Psoas muscle (tissue), 8 donors: ENCODE results near the gene LILRA1. TPM values are rescaled to one million over a fixed set of nuclear protein-coding genes. Genes with fewer than 3 reads are reported as not detected.

Experiments used
- ATAC-seq, 4 donors: fragments of 200-7000 bp; cut with Tn5 transposase; one replicate each; pipeline ENCODE4 v1.9.1; 2020; ENCODE audit warnings: moderate library complexity in 3 of 4, mild to moderate bottlenecking in 2 of 4
- DNase-seq, 2 donors: peaks; one replicate each; pipeline ENCODE4 v3.0.0-alpha.2; 2020
- H3K27ac ChIP-seq: fragments of 200-600 bp; one replicate; pipeline ENCODE4 v1.8.0; 2022
- H3K27me3 ChIP-seq, 3 donors: fragments of 200-600 bp in 1 of 3; one replicate each; pipeline versions ENCODE4 v1.6.1 to v1.8.0; 2013 to 2022; ENCODE audit warnings: low read length in 2 of 3, mild to moderate bottlenecking in 2 of 3, moderate library complexity in 1 of 3; ENCODE audit not compliant: insufficient read depth in 3 of 3
- H3K36me3 ChIP-seq, 2 donors: fragments of 200-600 bp in 1 of 2; one replicate each; pipeline versions ENCODE4 v1.6.1 to v1.8.0; 2013 to 2022; ENCODE audit warnings: low read depth in 1 of 2, mild to moderate bottlenecking in 1 of 2, moderate library complexity in 1 of 2; ENCODE audit not compliant: insufficient read depth in 1 of 2
- H3K4me1 ChIP-seq: fragments of 200-600 bp; one replicate; pipeline ENCODE4 v1.8.0; 2022
- H3K4me3 ChIP-seq: fragments of 200-600 bp; one replicate; pipeline ENCODE4 v1.8.0; 2022; ENCODE audit warnings: mild to moderate bottlenecking
- H3K9me3 ChIP-seq: fragments of 200-600 bp; one replicate; pipeline ENCODE4 v1.8.0; 2022
- CTCF ChIP-seq: fragments of 200-600 bp; IDR thresholded peaks from one replicate; pipeline ENCODE4 v1.8.0; 2022; ENCODE audit warnings: antibody characterized with exemption
- WGBS, 3 donors: extraction: QIAGEN DNeasy Blood & Tissue Kit; methylation state at CpG; one replicate each; pipeline versions ENCODE4 v1.1.6 to v1.1.7; 2013; 5-methylcytosine and 5-hydroxymethylcytosine counted together
- intact Hi-C, 2 donors: fragments of 100-400 bp; cut with DNase I; formaldehyde crosslinking; loops; one replicate each; pipeline versions ENCODE4 v1.11.0 to v1.14.2; 2022
- polyA plus RNA-seq, 3 donors: library from polyadenylated mRNA; stranded (reverse); fragments of 200-250 nt; gene quantifications; one replicate each; pipeline ENCODE4 v1.2.3, GENCODE V29; 2013
- total RNA-seq, 4 donors: library from RNA; stranded (reverse); fragmentation: NEBNext Ultra II Directional in 2 of 4; extraction: Animal tissue kit (Norgen Biotek cat#: 25700) in 2 of 4; gene quantifications; one replicate each; pipeline versions ENCODE4 v1.2.1 to v1.2.4, GENCODE V29; 2021 to 2023
- donor health status: healthy with polysubstance abuse.
- donor health status: DM: no; HTN: no; CAD: no; lungs with moderate emphysema.
- donor health status: Bipolar disorder and iron deficiency.
- donor health status: healthy.
- donor health status: DM: yes; HTN: yes; CAD: no.
- donor health status: DM: no; HTN: no; CAD: no.
- donor health status: DM: no; HTN: no; CAD: no.
- donor health status: DM: yes; HTN: yes; CAD: no.

LILRA1 gene
- total and polyA plus RNA-seq, 7 donors = 0.09 to 0.53 (median 0.33) TPM; not detected in 1

DNA sequence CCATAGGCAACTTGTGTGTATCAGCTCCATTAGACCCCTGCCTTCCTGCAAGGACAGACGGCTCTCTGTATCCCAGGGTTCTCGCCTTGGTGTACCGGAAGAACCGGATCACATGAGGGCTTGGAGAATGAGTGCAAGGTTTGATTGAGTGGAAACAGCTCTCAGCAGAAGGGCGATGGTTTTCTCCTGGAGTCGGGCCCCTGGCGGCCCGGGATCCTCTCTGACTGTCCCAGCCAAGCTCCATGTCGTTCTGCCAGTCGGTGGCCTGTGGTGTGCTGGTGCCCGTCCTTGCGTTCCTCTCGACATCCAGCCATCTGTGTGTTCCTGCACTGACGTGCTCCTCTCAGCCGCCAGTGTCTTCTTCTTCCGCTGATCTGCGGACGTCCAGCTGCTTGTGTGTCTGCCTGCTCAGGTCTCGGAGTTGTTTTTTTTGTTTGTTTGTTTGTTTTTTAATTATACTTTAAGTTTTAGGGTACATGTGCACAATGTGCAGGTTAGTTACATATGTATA, 53.0 kb downstream of the LILRA1 start:
- ATAC-seq = no peak
- Histone ChIP-seq H3K36me3 (no peaks in the 10 kb centered on the region), H3K4me3 (no peak overlapping the region), H3K4me1 (no peaks in the 10 kb centered on the region), H3K9me3 (no peaks in the 10 kb centered on the region), H3K27me3 (no peaks in the 10 kb centered on the region), H3K27ac (no peak overlapping the region)
- WGBS, 3 donors = 84 to 90% (median 88%) methylated on average over 19 of the region's 19 CpGs
- TF ChIP-seq CTCF = no peak
- intact Hi-C loops = no loop called here
- no peak for DNase-seq

DNA sequence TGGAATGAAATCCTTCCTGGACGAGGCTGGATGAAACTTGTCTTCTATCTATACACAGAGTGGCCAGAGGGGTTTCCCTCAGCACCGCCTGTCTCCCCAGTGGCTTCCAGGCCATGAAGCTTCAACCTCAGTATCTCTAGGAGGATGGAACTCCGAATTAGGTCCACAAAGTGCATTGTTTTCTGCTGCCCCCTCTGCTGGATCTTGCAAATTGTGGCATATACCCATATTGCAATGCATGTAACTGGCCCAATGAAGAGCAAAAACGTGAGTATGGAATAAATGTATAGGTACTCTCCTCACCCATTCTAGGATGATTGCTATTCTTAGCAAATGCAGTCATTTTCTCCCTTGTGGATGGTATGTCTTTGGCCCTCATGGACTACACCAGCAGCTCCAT, 54.7 kb downstream of the LILRA1 start:
- no peak for ATAC-seq
- no peaks in the 10 kb centered on the region for H3K36me3 ChIP-seq
- H3K9me3 ChIP-seq = no peaks in the 10 kb centered on the region
- intact Hi-C loops = no loop called here
- H3K4me3 ChIP-seq = no peak overlapping the region
- 50 to 52% (median 52%) methylated on average over 4 of the region's 4 CpGs for WGBS, 3 donors
- H3K27me3 ChIP-seq = no peaks in the 10 kb centered on the region
- TF ChIP-seq CTCF = no peak
- H3K27ac ChIP-seq = no peak overlapping the region
- no peaks in the 10 kb centered on the region for H3K4me1 ChIP-seq
- DNase-seq = no peak

DNA sequence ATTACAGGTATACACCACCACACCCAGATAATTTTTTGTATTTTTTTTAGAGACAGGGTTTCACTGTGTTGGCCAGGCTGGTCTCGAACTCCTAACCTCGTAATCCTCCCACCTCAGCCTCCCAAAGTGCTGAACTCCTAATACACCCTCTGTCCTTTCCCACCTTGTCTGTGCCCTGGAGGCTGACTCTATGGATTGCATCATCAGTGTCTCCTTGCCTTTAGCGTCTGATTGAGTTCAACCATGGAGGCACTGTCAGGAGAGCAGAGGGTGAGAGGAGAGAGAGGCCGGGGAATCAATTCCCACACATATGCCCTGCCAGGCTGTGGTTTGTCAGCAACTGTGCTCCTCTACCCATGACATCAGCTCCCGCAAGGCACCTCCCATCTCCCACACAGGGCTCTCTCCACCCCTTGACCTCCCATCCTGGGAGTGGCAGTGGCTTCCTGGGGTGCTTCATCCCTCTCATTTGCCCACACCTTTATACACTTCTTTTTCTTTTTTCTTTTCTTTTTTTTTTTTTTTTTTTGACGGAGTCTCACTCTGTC, 56.8 kb downstream of the LILRA1 start:
- TF ChIP-seq CTCF = no peak
- DNase-seq (no peak), ATAC-seq (no peak)
- H3K9me3 ChIP-seq = no peaks in the 10 kb centered on the region
- WGBS, 3 donors = 65 to 83% (median 76%) methylated on average over 5 to 6 of the region's 6 CpGs
- intact Hi-C loops = no loop called here
- no peak overlapping the region for H3K4me3 ChIP-seq
- no peaks in the 10 kb centered on the region for H3K36me3 ChIP-seq
- no peak overlapping the region for H3K27ac ChIP-seq
- H3K27me3 ChIP-seq = no peaks in the 10 kb centered on the region
- H3K4me1 ChIP-seq = no peaks in the 10 kb centered on the region

Other genes with a start within 250 kb of the LILRA1 start
- gene LAIR1, start 228.7 kb upstream of the LILRA1 start, total RNA-seq = 1 to 10 TPM; 3.4 to 6.2 (median 4.0) TPM
- gene LAIR1, start 228.7 kb upstream of the LILRA1 start, polyA plus RNA-seq = 1 to 10 TPM in 1 of 3 donors, under 1 TPM in 2; 0.93 to 2.4 (median 0.95) TPM
- 1 to 10 TPM in 1 of 4 donors, under 1 TPM in 2, not detected in 1; 0.34 to 1.9 (median 0.67) TPM for gene TTYH1, start 178.2 kb upstream of the LILRA1 start, total RNA-seq
- gene TTYH1, start 178.2 kb upstream of the LILRA1 start, polyA plus RNA-seq = under 1 TPM; 0.38 to 0.63 (median 0.40) TPM
- gene LENG8, start 144.4 kb upstream of the LILRA1 start, total RNA-seq = 10 to 100 TPM; 28.2 to 60.2 (median 41.8) TPM
- gene LENG8, start 144.4 kb upstream of the LILRA1 start, polyA plus RNA-seq = 10 to 100 TPM; 21.7 to 28.6 (median 27.2) TPM
- gene LENG9, start 129.9 kb upstream of the LILRA1 start, total RNA-seq = 1 to 10 TPM; 2.0 to 3.7 (median 2.7) TPM
- 1 to 10 TPM; 1.7 to 3.9 (median 3.7) TPM for gene LENG9, start 129.9 kb upstream of the LILRA1 start, polyA plus RNA-seq
- 1 to 10 TPM; 5.0 to 7.4 (median 6.0) TPM for gene CDC42EP5, start 120.3 kb upstream of the LILRA1 start, total RNA-seq
- gene CDC42EP5, start 120.3 kb upstream of the LILRA1 start, polyA plus RNA-seq = 1 to 10 TPM; 1.1 to 4.1 (median 3.1) TPM
- not detected for gene LAIR2, start 90.8 kb upstream of the LILRA1 start, total RNA-seq
- gene LAIR2, start 90.8 kb upstream of the LILRA1 start, polyA plus RNA-seq = not detected
- gene LILRA2, start 19.8 kb upstream of the LILRA1 start, total RNA-seq = 1 to 10 TPM in 2 of 4 donors, under 1 TPM in 2; 0.68 to 1.8 (median 1.0) TPM
- gene LILRA2, start 19.8 kb upstream of the LILRA1 start, polyA plus RNA-seq = under 1 TPM; 0.25 to 0.36 (median 0.26) TPM
- 1 to 10 TPM in 3 of 4 donors, under 1 TPM in 1; 0.95 to 2.0 (median 1.2) TPM for gene LILRB1, start 36.9 kb downstream of the LILRA1 start, total RNA-seq
- under 1 TPM; 0.17 to 0.33 (median 0.25) TPM for gene LILRB1, start 36.9 kb downstream of the LILRA1 start, polyA plus RNA-seq
- 1 to 10 TPM in 2 of 4 donors, under 1 TPM in 2; 0.54 to 1.7 (median 0.99) TPM for gene LILRB4, start 69.4 kb downstream of the LILRA1 start, total RNA-seq
- under 1 TPM; 0.27 to 0.56 (median 0.37) TPM for gene LILRB4, start 69.4 kb downstream of the LILRA1 start, polyA plus RNA-seq
- not detected for gene KIR3DL3, start 130.8 kb downstream of the LILRA1 start, total RNA-seq
- gene KIR3DL3, start 130.8 kb downstream of the LILRA1 start, polyA plus RNA-seq = not detected
- not detected for gene KIR2DL3, start 144.9 kb downstream of the LILRA1 start, total RNA-seq
- not detected for gene KIR2DL3, start 144.9 kb downstream of the LILRA1 start, polyA plus RNA-seq
- not detected for gene KIR2DL1, start 176.2 kb downstream of the LILRA1 start, total RNA-seq
- gene KIR2DL1, start 176.2 kb downstream of the LILRA1 start, polyA plus RNA-seq = under 1 TPM in 1 of 3 donors, not detected in 2; 0.03 TPM
- not detected for gene KIR2DL4, start 210.0 kb downstream of the LILRA1 start, total RNA-seq
- under 1 TPM in 1 of 3 donors, not detected in 2; 0.05 TPM for gene KIR2DL4, start 210.0 kb downstream of the LILRA1 start, polyA plus RNA-seq
- gene KIR3DL1, start 222.8 kb downstream of the LILRA1 start, total RNA-seq = not detected
- gene KIR3DL1, start 222.8 kb downstream of the LILRA1 start, polyA plus RNA-seq = under 1 TPM in 1 of 3 donors, not detected in 2; 0.01 TPM
- under 1 TPM in 1 of 4 donors, not detected in 3; 0.17 TPM for gene KIR2DS4, start 239.0 kb downstream of the LILRA1 start, total RNA-seq
- gene KIR2DS4, start 239.0 kb downstream of the LILRA1 start, polyA plus RNA-seq = under 1 TPM in 1 of 3 donors, not detected in 2; 0.06 TPM